Activated T-cell treated with anti-CD3 and anti-CD28 coated beads for 48 hours (primary cell): ENCODE measurements around the gene FBXO42.
"Not testable (repeated sequence)": the region's sequence is repeated elsewhere in the genome, so short reads cannot be mapped to it uniquely, and the experiment has no call there.

ENCODE experiments used
- DNase-seq: peaks from one replicate; pipeline ENCODE4 v3.0.0-alpha.2; 2020; ENCODE audit warnings: low read depth

The FBXO42 gene

DNA sequence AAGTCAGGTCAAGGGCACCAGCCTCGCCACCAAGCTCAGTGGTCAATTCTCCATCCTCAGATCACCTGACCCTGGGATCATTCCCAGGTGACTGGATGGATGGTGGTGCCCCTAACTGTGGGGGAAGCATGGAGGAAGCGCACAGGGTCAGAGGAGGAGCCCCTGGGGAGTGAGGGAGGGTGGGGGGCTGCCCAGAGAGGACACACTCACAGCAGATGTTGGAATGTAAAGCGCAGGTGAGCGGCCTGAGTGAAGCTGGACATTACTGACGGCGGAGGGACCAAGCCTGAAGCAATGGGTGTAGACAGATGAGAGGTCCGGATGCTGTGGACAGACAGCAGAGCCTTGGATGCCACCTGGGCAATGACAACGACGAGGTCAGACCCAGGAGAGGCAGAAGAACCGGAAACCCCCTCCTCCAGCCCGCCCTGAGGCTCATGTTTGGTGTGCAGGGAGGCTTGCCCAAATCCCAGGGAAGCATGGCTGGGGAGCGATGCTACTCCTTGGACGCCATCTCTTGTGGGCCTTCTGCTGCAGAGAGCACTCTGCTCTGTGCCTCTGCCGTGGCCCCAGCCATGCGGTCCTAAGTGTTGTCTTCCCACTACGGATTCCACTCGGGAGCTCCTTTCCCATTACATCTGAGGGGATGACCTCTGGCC, 109.6 kb downstream of the FBXO42 start:
- DNase-seq, result no peak

- no peak for DNase-seq
Measured at GRCh38 chr1:16241221-16241708, 111.0 kb downstream of the FBXO42 start.

DNA sequence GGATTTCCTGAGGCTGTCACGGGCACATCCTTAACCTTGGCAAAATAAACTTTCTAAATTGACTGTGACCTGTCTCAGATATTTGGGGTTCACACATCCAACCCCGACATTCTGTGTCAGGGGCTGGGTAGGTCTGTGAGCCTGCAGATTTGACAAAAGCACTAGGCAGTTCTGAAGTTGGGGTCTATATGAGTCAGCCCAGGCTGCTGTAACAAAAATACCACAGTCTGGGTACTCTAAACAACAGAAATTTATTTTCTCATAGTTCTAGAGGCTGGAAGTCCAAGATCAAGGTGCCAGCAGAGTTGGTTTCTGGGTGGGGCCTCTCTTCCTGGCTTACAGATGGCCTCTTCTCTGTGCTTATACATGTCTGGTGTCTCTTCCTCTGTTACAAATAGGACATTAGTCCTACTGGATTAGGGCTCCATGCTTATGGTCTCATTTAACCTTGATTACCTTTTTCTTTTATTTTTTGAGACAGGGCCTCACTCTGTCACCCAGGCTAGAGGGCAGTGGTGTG, 112.2 kb downstream of the FBXO42 start:
- DNase-seq, result no peak

DNA sequence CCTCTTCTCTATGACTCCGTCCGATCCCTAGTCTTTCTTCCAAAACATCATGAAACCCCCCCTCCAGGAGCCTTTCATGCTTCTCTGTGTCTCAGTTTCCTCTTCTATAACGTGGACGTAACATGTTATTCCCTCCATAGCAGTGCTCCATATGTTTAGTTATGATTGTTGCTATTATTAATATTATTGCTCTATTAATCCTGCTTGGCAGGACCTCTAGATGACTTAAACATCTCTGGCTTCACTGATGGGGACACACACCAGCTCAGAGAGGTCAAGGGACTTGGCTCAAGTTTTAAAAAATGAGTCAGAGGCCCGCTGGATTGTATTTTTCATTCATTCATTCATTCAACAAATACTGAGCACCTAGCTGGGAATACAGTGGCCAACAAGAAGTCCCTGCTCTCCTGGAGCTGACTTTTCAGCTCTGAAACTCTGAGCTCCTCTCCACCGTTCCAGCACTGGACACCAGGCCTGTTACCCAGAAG, 114.9 kb downstream of the FBXO42 start:
- no peak for DNase-seq

DNA sequence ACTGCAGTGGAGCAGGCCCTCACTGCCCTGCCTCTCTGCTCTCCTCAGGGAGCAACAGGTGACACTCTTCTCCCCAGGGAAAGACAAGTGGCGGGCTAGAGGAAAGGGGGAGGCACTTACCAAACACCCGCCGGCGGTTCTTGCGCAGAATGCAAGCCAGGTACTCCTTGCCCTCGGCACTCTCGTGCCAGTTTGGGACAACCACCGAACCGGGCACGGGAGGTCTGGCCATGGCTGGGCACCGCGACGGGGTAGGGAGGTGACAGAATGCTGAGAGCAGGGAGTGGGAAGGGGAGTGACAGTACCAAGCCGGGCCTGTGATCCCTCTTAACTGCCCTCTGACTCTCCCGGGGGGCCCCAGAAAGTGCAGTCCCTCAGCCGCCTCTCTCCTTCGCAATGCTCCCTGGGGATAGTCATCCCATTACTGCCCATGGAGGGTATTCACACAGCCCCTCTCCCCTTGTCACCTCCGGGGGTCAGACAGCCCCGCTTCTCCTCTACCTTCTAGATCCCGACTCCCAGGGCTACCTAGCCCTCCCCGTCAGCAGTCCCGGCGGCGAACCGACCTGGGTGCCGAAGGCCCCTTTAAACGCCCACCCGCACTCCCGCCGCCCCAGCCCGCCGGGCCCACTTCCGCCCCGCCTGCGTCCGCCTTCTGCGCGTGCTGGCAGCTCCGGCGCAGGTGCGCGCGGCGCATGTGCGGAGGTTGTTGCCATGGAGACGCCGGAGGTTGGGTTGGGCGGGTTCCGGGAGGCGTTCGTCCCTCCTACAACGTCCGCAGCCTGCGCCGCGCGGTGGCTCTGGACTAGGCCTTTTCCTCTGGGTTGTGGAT, 115.6 kb downstream of the FBXO42 start, which contains the start of gene CPLANE2:
TSS of gene CPLANE2 (minus strand) at position 673 of the 832 bp plus-strand sequence. CDS start at position 232, 441 bp downstream.
- peak; percentile 96 for DNase-seq

GRCh38 chr1:16235944-16236510, 116.3 kb downstream of the FBXO42 start:
- DNase-seq, result peak; percentile 35

DNA sequence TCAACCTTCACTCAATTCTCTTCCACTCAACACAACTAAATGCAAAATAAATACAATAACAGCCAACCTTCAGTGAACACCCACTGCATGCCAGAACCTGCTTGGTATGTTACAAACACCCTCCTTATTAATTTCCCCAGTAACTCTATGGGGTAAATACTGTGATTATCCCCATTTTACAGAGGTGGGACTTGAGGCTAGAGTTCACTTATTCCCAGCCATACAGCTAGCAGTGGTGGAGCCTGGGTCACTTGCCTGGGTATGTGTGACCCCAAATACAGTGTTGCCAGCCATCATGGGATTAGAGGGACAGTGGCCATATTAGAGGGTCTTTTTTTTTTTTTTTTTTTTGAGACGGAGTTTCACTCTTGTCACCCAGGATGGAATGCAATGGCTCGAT, 116.9 kb downstream of the FBXO42 start:
- no peak for DNase-seq

- no peak for DNase-seq
Measured at GRCh38 chr1:16233431-16233830, 118.8 kb downstream of the FBXO42 start.

- no peak for DNase-seq
Measured at GRCh38 chr1:16232316-16232710, 120.0 kb downstream of the FBXO42 start.

- no peak for DNase-seq
Measured at GRCh38 chr1:16231331-16232315, 120.7 kb downstream of the FBXO42 start.

DNA sequence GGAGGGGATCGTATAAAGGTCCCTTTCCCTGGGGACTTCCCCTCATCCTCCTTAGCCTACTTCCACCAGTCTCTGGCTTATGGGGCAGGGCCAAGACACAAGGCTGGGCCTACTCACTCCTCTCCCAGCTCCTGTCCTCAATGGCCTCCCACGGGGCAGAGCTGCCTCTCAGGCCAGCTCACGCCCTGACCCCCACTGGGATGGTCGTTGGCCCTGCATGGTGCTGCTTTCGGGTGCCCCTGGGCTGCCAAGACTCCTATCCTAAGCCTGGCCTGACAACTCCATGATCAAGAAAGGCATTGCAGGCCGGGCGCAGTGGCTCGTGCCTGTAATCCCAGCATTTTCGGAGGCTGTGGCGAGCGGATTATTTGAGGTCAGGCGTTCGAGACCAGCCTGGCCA, 121.5 kb downstream of the FBXO42 start:
- DNase-seq, result no peak

- DNase-seq, result no peak
Measured at GRCh38 chr1:16229976-16230740, 122.1 kb downstream of the FBXO42 start.

- no peak for DNase-seq
Measured at GRCh38 chr1:16226490-16227179, 125.6 kb downstream of the FBXO42 start.

- no peak for DNase-seq
Measured at GRCh38 chr1:16226129-16226489, 126.2 kb downstream of the FBXO42 start.

- no peak for DNase-seq
Measured at GRCh38 chr1:16224472-16224871, 127.8 kb downstream of the FBXO42 start.

- DNase-seq, result not testable (repeated sequence)
Measured at GRCh38 chr1:16222716-16223115, 129.6 kb downstream of the FBXO42 start.

DNA sequence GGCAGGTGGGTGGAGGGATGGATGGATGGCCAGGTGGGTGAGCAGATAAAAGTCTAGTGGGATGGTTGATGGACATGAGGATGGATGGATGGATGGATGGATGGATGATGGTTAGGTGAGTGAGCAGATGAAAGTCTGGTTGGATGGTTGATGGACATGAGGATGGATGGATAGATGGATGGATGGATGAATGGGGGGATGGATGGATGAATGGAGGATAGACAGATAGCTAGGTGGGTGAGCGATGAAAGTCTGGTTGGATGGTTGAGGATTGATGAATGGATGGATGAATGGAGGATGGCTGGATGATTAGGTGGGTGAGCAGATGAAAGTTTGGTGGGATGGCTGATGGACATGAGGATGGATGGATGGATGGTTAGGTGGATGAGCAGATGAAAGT, 130.8 kb downstream of the FBXO42 start:
- DNase-seq, result no peak

DNA sequence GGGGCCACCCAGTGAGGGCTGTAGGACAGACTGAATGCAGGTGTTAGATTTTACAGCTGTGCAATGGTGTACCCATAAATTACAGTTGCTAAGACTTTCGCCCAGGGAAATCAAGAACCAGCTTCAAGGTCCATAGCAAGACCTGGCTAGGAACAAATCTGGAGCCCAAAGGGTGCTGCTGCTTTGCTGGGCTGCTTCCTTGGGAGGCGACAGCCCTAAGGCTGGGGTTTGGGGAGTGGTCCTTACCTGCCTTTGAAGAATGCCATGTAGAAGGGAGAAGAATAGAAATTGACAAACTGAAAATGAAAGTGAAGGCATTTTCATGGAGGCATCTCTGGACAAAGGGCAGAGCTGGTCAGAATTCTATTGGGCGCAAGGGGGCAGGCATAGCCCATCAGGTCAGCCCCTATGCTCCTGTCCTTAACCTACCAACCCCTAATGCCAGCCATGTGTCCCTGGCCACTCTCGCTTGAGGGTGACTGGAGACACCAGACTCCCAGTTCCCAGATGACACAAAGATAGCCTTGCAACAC, 132.2 kb downstream of the FBXO42 start:
- no peak for DNase-seq

GRCh38 chr1:16218674-16219071, 133.6 kb downstream of the FBXO42 start:
- no peak for DNase-seq
